ENCODE data around the gene ARHGAP22. TPM values are rescaled to one million over a fixed set of nuclear protein-coding genes. Genes with fewer than 3 reads are reported as not detected.

Gene ARHGAP22
- total and polyA plus RNA-seq, 7 experiments from 2014 or later, result 0.37 to 2.9 (median 1.1) TPM; not detected in 3

DNA sequence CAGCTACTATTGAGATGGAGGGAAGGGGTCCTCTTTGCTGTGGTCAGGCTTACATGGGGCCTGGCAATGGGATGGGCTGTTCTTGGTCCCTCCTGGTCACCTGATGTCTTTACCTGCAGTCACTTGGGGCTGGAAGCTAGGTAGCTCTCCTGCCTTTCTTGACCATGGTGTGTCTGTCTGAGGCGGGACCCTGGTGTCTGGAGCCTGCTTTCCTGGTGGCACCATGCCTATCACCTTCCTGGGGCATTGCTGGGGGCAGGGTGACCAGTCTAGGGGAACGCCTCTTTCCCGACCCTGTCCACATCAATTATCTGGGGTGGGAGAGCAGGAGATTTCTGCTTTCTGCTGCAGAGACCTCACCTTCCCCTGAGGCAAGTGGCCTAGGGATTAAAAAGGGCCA is 55.6 kb downstream of the ARHGAP22 start:
- Histone ChIP-seq H3K27ac (ENCODE audit: low read depth, low read length) (no peak overlapping the region), H3K4me1 (ENCODE audit: control insufficient read depth in 2 of 2, insufficient read depth in 2 of 2, low read length in 2 of 2) (no peaks in the 10 kb centered on the region), H3K4me3 (ENCODE audit: low read length) (no peak overlapping the region), H3K9me3 (ENCODE audit: control insufficient read depth in 2 of 3, low read length in 3 of 3) (no peaks in the 10 kb centered on the region), H3K27me3 (ENCODE audit: control insufficient read depth in 2 of 2, insufficient read depth in 2 of 2, low read length in 2 of 2) (no peaks in the 10 kb centered on the region), H3K36me3 (ENCODE audit: control insufficient read depth in 2 of 3, insufficient read depth in 3 of 3, low read length in 3 of 3) (no peaks in the 10 kb centered on the region)
- CTCF ChIA-PET, result no interaction called here
- H3K36me3 Mint-ChIP-seq, result no peaks in the 10 kb centered on the region
- ATAC-seq (no peak), DNase-seq (no peak)
- intact Hi-C loops (cut with micrococcal nuclease), result no loop called here
- H3K4me1 Mint-ChIP-seq, result no peaks in the 10 kb centered on the region
- H3K9me3 Mint-ChIP-seq, result no peaks in the 10 kb centered on the region
- no peak overlapping the region for H3K27ac Mint-ChIP-seq
- H3K4me3 Mint-ChIP-seq, result no peak overlapping the region
- H3K27me3 Mint-ChIP-seq, result peaks cover 0 to 7% (median 3%) of the 10 kb centered on the region in 5 donors
- POLR2A ChIA-PET, result no interaction called here

- no peaks in the 10 kb centered on the region for H3K36me3 Mint-ChIP-seq
- H3K4me3 Mint-ChIP-seq, result no peak overlapping the region
Observed at GRCh38 chr10:48548531-48549135, 56.2 kb downstream of the ARHGAP22 start.

DNA sequence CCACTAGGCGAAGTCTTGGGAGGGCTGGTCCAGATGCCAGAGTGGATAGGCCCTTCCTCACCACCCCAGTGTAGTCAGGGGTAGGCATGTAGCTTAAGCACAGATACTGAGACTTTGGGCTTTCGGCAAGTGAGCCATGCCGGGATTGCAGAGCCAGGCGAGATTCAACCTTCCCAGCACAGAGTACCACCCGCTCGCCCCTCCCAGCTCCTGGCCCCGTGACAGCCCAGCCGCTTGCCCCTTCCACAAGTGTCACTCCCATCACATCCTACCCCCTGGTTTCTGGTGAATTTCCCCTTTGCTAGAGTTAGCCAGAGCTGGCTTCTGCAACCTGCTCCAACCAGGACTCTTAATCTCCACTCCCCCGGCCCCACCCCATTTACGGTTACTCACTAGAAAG is 56.9 kb downstream of the ARHGAP22 start:
- Mint-ChIP-seq H3K27ac (no peak overlapping the region), H3K27me3 (peaks cover 0 to 7% (median 0%) of the 10 kb centered on the region in 5 donors), H3K4me1 (no peaks in the 10 kb centered on the region), H3K9me3 (no peaks in the 10 kb centered on the region), H3K36me3 (no peaks in the 10 kb centered on the region), H3K4me3 (no peak overlapping the region)
- Histone ChIP-seq H3K4me3 (ENCODE audit: low read length) (no peak overlapping the region), H3K9me3 (ENCODE audit: control insufficient read depth in 2 of 3, low read length in 3 of 3) (no peaks in the 10 kb centered on the region), H3K27ac (ENCODE audit: low read depth, low read length) (no peak overlapping the region), H3K4me1 (ENCODE audit: control insufficient read depth in 2 of 2, insufficient read depth in 2 of 2, low read length in 2 of 2) (no peaks in the 10 kb centered on the region), H3K36me3 (ENCODE audit: control insufficient read depth in 2 of 3, insufficient read depth in 3 of 3, low read length in 3 of 3) (no peaks in the 10 kb centered on the region), H3K27me3 (ENCODE audit: control insufficient read depth in 2 of 2, insufficient read depth in 2 of 2, low read length in 2 of 2) (no peaks in the 10 kb centered on the region)
- ChIA-PET POLR2A (no interaction called here), CTCF (no interaction called here)
- intact Hi-C loops (cut with micrococcal nuclease), result no loop called here
- DNase-seq (no peak), ATAC-seq (no peak)

More at GRCh38 chr10:48548531-48549135, 56.2 kb downstream of the ARHGAP22 start:
- DNase-seq (no peak), ATAC-seq (no peak)
- ChIA-PET POLR2A (no interaction called here), CTCF (no interaction called here)
- intact Hi-C loops (cut with micrococcal nuclease), result no loop called here
- Histone ChIP-seq H3K27ac (ENCODE audit: low read depth, low read length) (no peak overlapping the region), H3K4me1 (ENCODE audit: control insufficient read depth in 2 of 2, insufficient read depth in 2 of 2, low read length in 2 of 2) (no peaks in the 10 kb centered on the region), H3K27me3 (ENCODE audit: control insufficient read depth in 2 of 2, insufficient read depth in 2 of 2, low read length in 2 of 2) (no peaks in the 10 kb centered on the region), H3K9me3 (ENCODE audit: control insufficient read depth in 2 of 3, low read length in 3 of 3) (no peaks in the 10 kb centered on the region), H3K36me3 (ENCODE audit: control insufficient read depth in 2 of 3, insufficient read depth in 3 of 3, low read length in 3 of 3) (no peaks in the 10 kb centered on the region), H3K4me3 (ENCODE audit: low read length) (no peak overlapping the region)
- Mint-ChIP-seq H3K9me3 (no peaks in the 10 kb centered on the region), H3K4me1 (no peaks in the 10 kb centered on the region), H3K27ac (no peak overlapping the region), H3K27me3 (peaks cover 0 to 7% (median 0%) of the 10 kb centered on the region in 5 donors)

DNA sequence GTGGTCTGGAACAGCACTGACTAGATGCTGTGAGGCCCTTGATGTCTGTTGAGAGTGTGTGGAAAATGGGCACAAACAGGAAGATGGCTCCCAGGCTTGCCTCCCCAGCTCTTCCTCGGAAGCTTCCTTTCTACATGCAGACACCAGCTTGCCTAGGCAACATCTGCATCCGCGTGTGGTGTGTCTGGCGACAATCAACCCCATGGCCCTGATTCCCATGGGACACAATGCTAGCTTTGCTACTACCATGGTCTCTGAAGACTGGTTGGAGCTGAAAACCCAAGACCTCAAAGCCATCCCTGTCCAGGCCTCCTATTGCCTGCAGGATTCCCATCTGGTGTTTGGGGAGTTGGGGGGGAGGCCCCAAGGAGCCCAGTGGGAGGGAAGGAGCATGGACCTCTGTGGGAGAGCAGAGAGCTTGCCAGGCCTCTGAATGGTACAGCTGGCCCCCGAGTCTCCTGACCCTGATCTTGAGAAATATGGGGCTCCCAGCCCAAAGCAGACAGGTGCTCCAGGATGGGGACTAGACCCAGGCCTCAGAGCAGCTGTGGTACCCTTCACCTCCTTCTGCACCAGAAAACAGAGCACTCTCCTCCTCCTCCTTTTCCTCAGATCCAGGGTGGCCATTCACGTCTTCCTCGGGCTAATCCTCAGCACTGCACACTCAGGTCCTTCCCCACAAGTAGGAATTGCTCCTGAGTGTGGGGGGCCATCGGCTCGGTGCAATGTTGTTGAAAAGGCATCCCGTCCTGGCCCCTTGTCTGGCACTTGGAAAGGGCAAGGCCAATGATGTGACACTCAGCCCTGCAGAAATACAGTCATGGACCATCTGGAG is 57.6 kb downstream of the ARHGAP22 start:
- Mint-ChIP-seq H3K4me3 (no peak overlapping the region), H3K4me1 (no peaks in the 10 kb centered on the region), H3K9me3 (no peaks in the 10 kb centered on the region), H3K36me3 (no peaks in the 10 kb centered on the region), H3K27me3 (peaks cover 0 to 12% (median 0%) of the 10 kb centered on the region in 5 donors), H3K27ac (no peak overlapping the region)
- ATAC-seq, result no peak
- ChIA-PET CTCF (interaction anchor here (0.7 kb wide), 1 partner anchor 184 kb away, joined by 3 read pairs; no protein-coding TSS in a partner anchor), POLR2A (no interaction called here)
- Histone ChIP-seq H3K36me3 (ENCODE audit: control insufficient read depth in 2 of 3, insufficient read depth in 3 of 3, low read length in 3 of 3) (no peaks in the 10 kb centered on the region), H3K27me3 (ENCODE audit: control insufficient read depth in 2 of 2, insufficient read depth in 2 of 2, low read length in 2 of 2) (no peaks in the 10 kb centered on the region), H3K4me3 (ENCODE audit: low read length) (no peak overlapping the region), H3K27ac (ENCODE audit: low read depth, low read length) (no peak overlapping the region), H3K9me3 (ENCODE audit: control insufficient read depth in 2 of 3, low read length in 3 of 3) (no peaks in the 10 kb centered on the region), H3K4me1 (ENCODE audit: control insufficient read depth in 2 of 2, insufficient read depth in 2 of 2, low read length in 2 of 2) (no peaks in the 10 kb centered on the region)
- intact Hi-C loops (cut with micrococcal nuclease), result no loop called here
- DNase-seq, result no peak

DNA sequence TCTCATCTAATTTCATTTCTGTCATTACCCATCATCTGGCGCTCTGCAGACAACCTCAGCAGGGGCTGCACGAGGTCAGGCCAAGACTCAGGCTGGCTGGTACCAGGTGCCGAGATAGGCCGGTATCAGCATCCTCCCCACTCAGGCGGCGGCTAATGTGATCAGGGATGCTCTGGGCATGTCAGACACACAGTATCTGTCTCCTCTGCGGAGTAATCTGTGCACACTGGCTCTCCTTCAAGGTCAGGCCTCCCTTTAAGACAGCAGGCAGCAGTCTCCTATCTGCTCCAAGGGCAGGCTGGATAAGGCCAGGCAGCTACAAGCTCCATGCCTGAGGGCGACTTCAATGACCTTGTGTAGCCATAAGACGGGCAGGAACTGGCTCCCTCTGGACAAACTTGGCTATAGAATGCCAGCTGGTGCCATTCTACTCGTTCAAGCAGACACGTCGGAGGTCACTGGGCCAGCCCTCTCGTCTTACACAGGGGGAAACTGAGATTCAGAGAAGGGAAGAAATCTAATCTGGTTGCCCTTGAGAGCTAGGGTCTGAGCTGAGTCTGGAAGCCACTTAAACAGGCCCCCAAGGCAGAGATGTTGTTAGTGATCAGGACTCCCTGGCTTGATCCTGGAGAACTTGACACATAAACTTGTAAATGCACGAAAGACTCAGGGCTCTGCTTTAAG is 59.3 kb downstream of the ARHGAP22 start:
- POLR2A ChIA-PET, result no interaction called here
- Histone ChIP-seq H3K27me3 (ENCODE audit: control insufficient read depth in 2 of 2, insufficient read depth in 2 of 2, low read length in 2 of 2) (no peaks in the 10 kb centered on the region), H3K36me3 (ENCODE audit: control insufficient read depth in 2 of 3, insufficient read depth in 3 of 3, low read length in 3 of 3) (no peaks in the 10 kb centered on the region), H3K4me1 (ENCODE audit: control insufficient read depth in 2 of 2, insufficient read depth in 2 of 2, low read length in 2 of 2) (no peaks in the 10 kb centered on the region), H3K4me3 (ENCODE audit: low read length) (no peak overlapping the region), H3K9me3 (ENCODE audit: control insufficient read depth in 2 of 3, low read length in 3 of 3) (no peaks in the 10 kb centered on the region), H3K27ac (ENCODE audit: low read depth, low read length) (no peak overlapping the region)
- Mint-ChIP-seq H3K4me1 (no peaks in the 10 kb centered on the region), H3K27me3 (peaks cover 0 to 12% (median 7%) of the 10 kb centered on the region in 5 donors), H3K9me3 (no peaks in the 10 kb centered on the region), H3K4me3 (no peak overlapping the region), H3K27ac (no peak overlapping the region), H3K36me3 (no peaks in the 10 kb centered on the region)
- peak; percentile 20 for ATAC-seq
- DNase-seq, result no peak
- intact Hi-C loops (cut with micrococcal nuclease), result no loop called here
- CTCF ChIA-PET, result no interaction called here

GRCh38 chr10:48543182-48543844 is 61.6 kb downstream of the ARHGAP22 start:
- Mint-ChIP-seq H3K36me3 (no peaks in the 10 kb centered on the region), H3K4me1 (no peaks in the 10 kb centered on the region), H3K27me3 (peaks cover 0 to 7% (median 7%) of the 10 kb centered on the region in 5 donors), H3K4me3 (no peak overlapping the region), H3K27ac (no peak overlapping the region), H3K9me3 (no peaks in the 10 kb centered on the region)
- ChIA-PET POLR2A (no interaction called here), CTCF (no interaction called here)
- Histone ChIP-seq H3K27ac (ENCODE audit: low read depth, low read length) (no peak overlapping the region), H3K36me3 (ENCODE audit: control insufficient read depth in 2 of 3, insufficient read depth in 3 of 3, low read length in 3 of 3) (no peaks in the 10 kb centered on the region), H3K4me1 (ENCODE audit: control insufficient read depth in 2 of 2, insufficient read depth in 2 of 2, low read length in 2 of 2) (no peaks in the 10 kb centered on the region), H3K27me3 (ENCODE audit: control insufficient read depth in 2 of 2, insufficient read depth in 2 of 2, low read length in 2 of 2) (no peaks in the 10 kb centered on the region), H3K4me3 (ENCODE audit: low read length) (no peak overlapping the region), H3K9me3 (ENCODE audit: control insufficient read depth in 2 of 3, low read length in 3 of 3) (no peaks in the 10 kb centered on the region)
- peak in 1 of 9 donors; percentile 11 for DNase-seq
- intact Hi-C loops (cut with micrococcal nuclease), result no loop called here
- no peak for ATAC-seq
